H1 (cell line): ENCODE results near the gene CTSK. TPM values are rescaled to one million over a fixed set of nuclear protein-coding genes. Genes with fewer than 3 reads are reported as not detected.

Experiments
- SIN3A ChIP-seq, 2 experiments: IDR thresholded peaks in 1 of 2; conservative IDR thresholded peaks in 1 of 2; 2 replicates each; pipeline ENCODE4 v1.6.1; 2011 to 2012; ENCODE audit warnings: low read length in 2 of 2, improper control_type of control experiment in 1 of 2, low read depth in 1 of 2, mild to moderate bottlenecking in 1 of 2
- polyA plus RNA-seq, 7 experiments: library from polyadenylated mRNA; depleted of rRNA in 3 of 7; stranded (reverse) in 5 of 7; unstranded in 2 of 7; fragments of >200 nt in 5 of 7; fragments of 200-250 nt in 2 of 7; gene quantifications; 1 replicate in 5 of 7; 2 replicates in 1 of 7; 4 replicates in 1 of 7; pipeline versions ENCODE4 v1.2.1 to v1.2.3, GENCODE V29; 2011 to 2013; ENCODE audit warnings: missing spikeins in 2 of 7, mixed read lengths in 2 of 7
- total RNA-seq: library from RNA; stranded (reverse); fragmentation: NEBNext Ultra II Directional; extraction: Animal tissue kit (Norgen Biotek cat#: 25700); gene quantifications from 2 replicates; pipeline ENCODE4 v1.2.1, GENCODE V29; 2021

Gene CTSK
- total and polyA plus RNA-seq, 2 of the 8 experiments (the other 6 are each of a cell fraction or from before 2014, with no cell fraction given): 2.7 to 4.2 TPM

- TF ChIP-seq SIN3A (conservative IDR thresholded peaks at IDR 0.05 in 1 of 2, IDR thresholded peaks at IDR 0.05 in 1 of 2; ENCODE audit: low read depth in 1 of 2, low read length in 2 of 2): no peak
Measured at GRCh38 chr1:150805899-150806298, 2.2 kb downstream of the CTSK start (continued).
